Endothelial cell of umbilical vein (primary cell): ENCODE data around the gene MTF2. TPM values are rescaled to one million over a fixed set of nuclear protein-coding genes. Genes with fewer than 3 reads are reported as not detected.

Source experiments
- BruUV-seq: library from RNA; stranded (reverse); fragments of 400-500 nt; replicated peaks from 2 replicates; lab custom pipeline; 2021; lab: Mats Ljungman, UMichigan
- CTCF ChIA-PET: fragments of 300-600, 350-600 bp; sonication (Branson Sonifier 250); formaldehyde crosslinking; loops from one replicate; lab custom pipeline; 2021; ENCODE audit warnings: antibody characterized with exemption, inconsistent platforms; lab: Charles Lee
- POLR2A ChIA-PET: fragments of 300-600, 350-600 bp; sonication (Branson Sonifier 250); formaldehyde crosslinking; loops from one replicate; lab custom pipeline; 2021; ENCODE audit warnings: antibody characterized with exemption, inconsistent platforms; lab: Charles Lee
- DNase-seq: peaks from one replicate; pipeline ENCODE4 v3.0.0-alpha.2; 2011; ENCODE audit warnings: low read depth, low spot score
- FAIRE-seq: peaks from 2 replicates; lab custom pipeline; 2011; peaks lifted over from hg19 to GRCh38; lab: Jason Lieb, UNC
- H2AFZ ChIP-seq: 2 replicates; pipeline ENCODE4 v1.6.0; 2012; ENCODE audit warnings: low read depth, low read length, control low read depth, inconsistent platforms
- H3K27ac ChIP-seq: 2 replicates; pipeline ENCODE4 v1.5.1; 2011; ENCODE audit warnings: low read depth, mild to moderate bottlenecking, control low read depth, low read length, moderate library complexity; ENCODE audit not compliant: insufficient read depth
- H3K27me3 ChIP-seq, 2 experiments: 2 replicates each; pipeline versions ENCODE4 v1.6.0 to v1.6.1; 2011; ENCODE audit warnings: low read length in 2 of 2, mixed read lengths in 1 of 2; ENCODE audit not compliant: control insufficient read depth in 2 of 2, insufficient read depth in 2 of 2
- H3K36me3 ChIP-seq, 2 experiments: 2 replicates in 1 of 2; 3 replicates in 1 of 2; pipeline ENCODE4 v1.5.1; 2011; ENCODE audit warnings: low read length in 2 of 2, mild to moderate bottlenecking in 1 of 2, moderate library complexity in 1 of 2; ENCODE audit not compliant: control insufficient read depth in 2 of 2, insufficient read depth in 2 of 2; ENCODE audit errors: extremely low read depth in 1 of 2
- H3K4me1 ChIP-seq: 3 replicates; pipeline ENCODE4 v1.5.1; 2011; ENCODE audit warnings: mild to moderate bottlenecking, low read length; ENCODE audit not compliant: control insufficient read depth, insufficient read depth; ENCODE audit errors: extremely low read depth
- H3K4me2 ChIP-seq: 2 replicates; pipeline ENCODE4 v1.6.1; 2011; ENCODE audit warnings: low read length, control low read depth, mixed read lengths; ENCODE audit not compliant: insufficient read depth
- H3K4me3 ChIP-seq, 3 experiments: fragments of 200-600 bp in 1 of 3; sonication (generic), shearing (Covaris generic) in 1 of 3; replicated peaks in 1 of 3; 2 replicates each; pipeline ENCODE4 v1.5.1; 2011 to 2016; ENCODE audit warnings: control low read depth in 3 of 3, low read length in 3 of 3, mild to moderate bottlenecking in 2 of 3, inconsistent platforms in 1 of 3, low read depth in 1 of 3, moderate library complexity in 1 of 3; ENCODE audit not compliant: insufficient read depth in 1 of 3
- H3K79me2 ChIP-seq: 2 replicates; pipeline ENCODE4 v1.6.0; 2012; ENCODE audit warnings: low read length, inconsistent platforms; ENCODE audit not compliant: control insufficient read depth, insufficient read depth
- H3K9ac ChIP-seq: replicated peaks from 2 replicates; pipeline ENCODE3; 2011; ENCODE audit warnings: low read length, control low read depth; ENCODE audit not compliant: insufficient read depth; ENCODE audit errors: extremely low read depth
- H3K9me1 ChIP-seq: replicated peaks from 3 replicates; pipeline ENCODE4 v1.6.0; 2011; ENCODE audit warnings: mild to moderate bottlenecking, low read length; ENCODE audit not compliant: control insufficient read depth, insufficient read depth; ENCODE audit errors: extremely low read depth
- H3K9me3 ChIP-seq: replicated peaks from 2 replicates; pipeline ENCODE4 v1.5.1; 2012; ENCODE audit warnings: low read length, inconsistent platforms; ENCODE audit not compliant: control insufficient read depth, insufficient read depth
- H4K20me1 ChIP-seq: replicated peaks from 2 replicates; pipeline ENCODE3; 2011; ENCODE audit warnings: mild to moderate bottlenecking, low read length; ENCODE audit not compliant: control insufficient read depth, insufficient read depth; ENCODE audit errors: extremely low read depth
- FOS ChIP-seq: IDR thresholded peaks from 2 replicates; pipeline ENCODE4 v1.6.1; 2011; ENCODE audit warnings: mild to moderate bottlenecking, low read length, moderate library complexity, borderline replicate concordance; ENCODE audit not compliant: insufficient read depth
- GATA2 ChIP-seq: IDR thresholded peaks from 2 replicates; pipeline ENCODE4 v1.7.0; 2011; ENCODE audit warnings: low read depth, mild to moderate bottlenecking, moderate library complexity, mixed read lengths, low read length; ENCODE audit not compliant: insufficient read length, insufficient read depth
- JUN ChIP-seq: IDR thresholded peaks from 2 replicates; pipeline ENCODE4 v1.6.1; 2011; ENCODE audit warnings: borderline replicate concordance, low read depth; ENCODE audit not compliant: insufficient read length, insufficient read depth
- MYC ChIP-seq: IDR thresholded peaks from one replicate; pipeline ENCODE4 v1.6.1; 2011; ENCODE audit warnings: mild to moderate bottlenecking, low read depth, low read length
- POLR2A ChIP-seq: IDR thresholded peaks from 2 replicates; pipeline ENCODE4 v1.6.1; 2012; ENCODE audit warnings: low read depth, mild to moderate bottlenecking, control low read depth, low read length
- POLR2AphosphoS5 ChIP-seq: IDR thresholded peaks from 2 replicates; pipeline ENCODE4 v1.6.1; 2012; ENCODE audit warnings: low read depth, mild to moderate bottlenecking, control low read depth, low read length, moderate library complexity; ENCODE audit not compliant: insufficient read depth
- dilution Hi-C: fragments of 300-500 bp; cut with MboI; formaldehyde crosslinking; loops from one replicate; pipeline ENCODE4 v1.15.0; 2019; ENCODE audit warnings: low sequenced_read_pairs; ENCODE audit not compliant: extremely low pct_ligation_motif_present
- intact Hi-C: fragments of 100-400 bp; cut with micrococcal nuclease; formaldehyde crosslinking; loops from one replicate; pipeline ENCODE4 v1.10.0; 2022
- polyA plus RNA-seq, 4 experiments: library from polyadenylated mRNA; depleted of rRNA in 3 of 4; stranded (reverse) in 3 of 4; unstranded in 1 of 4; fragments of >200 nt; gene quantifications; 2 replicates each; pipeline versions ENCODE4 v1.2.1 to v1.2.3, GENCODE V29; 2011 to 2012; ENCODE audit warnings: missing spikeins in 1 of 4
- total RNA-seq: library from RNA; stranded (reverse); gene quantifications from 2 replicates; pipeline ENCODE4 v1.2.3, GENCODE V29; 2021
- TF ChIP-seq, protein P1 (sequence below), 2 donors: IDR thresholded peaks; 1 replicate in 1 of 2; 2 replicates in 1 of 2; pipeline ENCODE4 v1.5.1; 2011; ENCODE audit warnings: low read length in 2 of 2, mild to moderate bottlenecking in 2 of 2, moderate library complexity in 2 of 2, control low read depth in 1 of 2, inconsistent platforms in 1 of 2, low read depth in 1 of 2; ENCODE audit not compliant: insufficient read depth in 1 of 2; ENCODE audit errors: extremely low read depth in 1 of 2
- TF ChIP-seq, protein P2 (sequence below): IDR thresholded peaks from 2 replicates; pipeline ENCODE4 v1.6.1; 2011; ENCODE audit not compliant: insufficient read depth, insufficient read length

MTF2 gene
- total and polyA plus RNA-seq, 2 donors (not counting 3 experiments of a cell fraction or from before 2014, with no cell fraction given), result 20.1 to 40.5 TPM

DNA sequence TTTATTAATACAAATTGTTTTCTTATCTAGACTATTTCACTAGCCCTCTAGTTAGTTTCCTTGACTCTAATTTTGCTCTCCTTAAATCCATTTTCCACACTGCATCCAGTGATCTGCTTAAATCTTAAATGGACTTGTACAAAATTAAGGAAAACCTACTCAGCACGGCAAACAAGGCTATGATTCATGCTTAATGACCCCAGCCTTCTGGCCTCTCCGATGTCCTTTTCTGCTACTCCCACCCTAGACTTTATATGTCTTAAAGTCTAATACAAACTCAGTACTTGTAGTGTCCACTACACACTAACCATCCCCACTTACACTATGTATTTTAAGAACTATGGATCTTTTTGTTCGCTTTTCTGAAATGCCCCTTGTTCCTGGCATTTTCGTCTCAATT is 98.9 kb downstream of the MTF2 start:
- ChIA-PET POLR2A (no interaction called here), CTCF (interaction anchor here (2.0 kb wide), 1 partner anchor 98 kb away, joined by 8 read pairs; no protein-coding TSS in a partner anchor)
- intact Hi-C loops, result no loop called here
- peak overlapping the region; percentile 43 for H3K27ac ChIP-seq
- H3K27me3 ChIP-seq, result no peaks in the 10 kb centered on the region
- BruUV-seq, result no TSS peak
- DNase-seq (peak; percentile 58), FAIRE-seq (peak; percentile 70)
- peaks cover 16% of the 10 kb centered on the region for H3K4me1 ChIP-seq
- H3K9me1 ChIP-seq, result peaks cover 2% of the 10 kb centered on the region
- H2AFZ ChIP-seq, result no peak overlapping the region
- dilution Hi-C loops, result no loop called here
- H3K36me3 ChIP-seq, result peaks cover 0 to 2% of the 10 kb centered on the region in 2 experiments
- peak overlapping the region; percentile 88 for H3K9ac ChIP-seq
- no peaks in the 10 kb centered on the region for H3K9me3 ChIP-seq
- peak; percentile 41 for TF ChIP-seq FOS
- TF ChIP-seq, protein P1, sequence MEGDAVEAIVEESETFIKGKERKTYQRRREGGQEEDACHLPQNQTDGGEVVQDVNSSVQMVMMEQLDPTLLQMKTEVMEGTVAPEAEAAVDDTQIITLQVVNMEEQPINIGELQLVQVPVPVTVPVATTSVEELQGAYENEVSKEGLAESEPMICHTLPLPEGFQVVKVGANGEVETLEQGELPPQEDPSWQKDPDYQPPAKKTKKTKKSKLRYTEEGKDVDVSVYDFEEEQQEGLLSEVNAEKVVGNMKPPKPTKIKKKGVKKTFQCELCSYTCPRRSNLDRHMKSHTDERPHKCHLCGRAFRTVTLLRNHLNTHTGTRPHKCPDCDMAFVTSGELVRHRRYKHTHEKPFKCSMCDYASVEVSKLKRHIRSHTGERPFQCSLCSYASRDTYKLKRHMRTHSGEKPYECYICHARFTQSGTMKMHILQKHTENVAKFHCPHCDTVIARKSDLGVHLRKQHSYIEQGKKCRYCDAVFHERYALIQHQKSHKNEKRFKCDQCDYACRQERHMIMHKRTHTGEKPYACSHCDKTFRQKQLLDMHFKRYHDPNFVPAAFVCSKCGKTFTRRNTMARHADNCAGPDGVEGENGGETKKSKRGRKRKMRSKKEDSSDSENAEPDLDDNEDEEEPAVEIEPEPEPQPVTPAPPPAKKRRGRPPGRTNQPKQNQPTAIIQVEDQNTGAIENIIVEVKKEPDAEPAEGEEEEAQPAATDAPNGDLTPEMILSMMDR (IDR thresholded peaks at IDR 0.05; ENCODE audit: extremely low read depth in 1 of 2, insufficient read depth in 1 of 2, low read depth in 1 of 2, low read length in 2 of 2), result no peak
- peaks cover 78% of the 10 kb centered on the region for H3K79me2 ChIP-seq
- peak overlapping the region; percentile 80 for H3K4me2 ChIP-seq
- peak overlapping the region; percentile 32 to 83 (median 50) for H3K4me3 ChIP-seq
- H4K20me1 ChIP-seq, result peaks cover 3% of the 10 kb centered on the region

DNA sequence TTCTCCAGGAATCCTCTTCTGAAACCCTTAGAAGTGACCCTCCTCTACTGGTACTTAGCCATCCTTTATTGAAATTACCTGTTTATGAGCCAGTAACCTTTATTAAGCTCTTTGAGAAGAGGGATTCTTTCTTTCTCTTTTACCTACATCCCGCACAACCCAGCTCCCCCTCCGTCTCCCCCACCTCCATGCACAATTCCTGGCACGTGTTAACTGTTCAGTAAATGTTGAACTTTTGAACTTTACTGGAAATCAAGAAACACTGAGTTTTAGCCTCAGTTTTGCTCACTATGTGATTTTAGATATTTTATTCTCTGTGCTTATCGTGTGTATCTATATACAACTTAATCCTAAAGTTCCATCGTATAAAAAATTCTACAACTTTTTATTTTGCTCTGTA is 99.3 kb downstream of the MTF2 start:
- Histone ChIP-seq H4K20me1 (peaks cover 3% of the 10 kb centered on the region), H3K27me3 (no peaks in the 10 kb centered on the region), H3K4me1 (peaks cover 16% of the 10 kb centered on the region), H3K9me1 (peaks cover 1% of the 10 kb centered on the region), H3K9me3 (no peaks in the 10 kb centered on the region), H3K79me2 (peaks cover 74% of the 10 kb centered on the region), H3K4me3 (peak overlapping the region; percentile 50 to 85 (median 83)), H3K27ac (peak overlapping the region; percentile 43), H3K4me2 (peak overlapping the region; percentile 80), H3K36me3 (peaks cover 0 to 2% of the 10 kb centered on the region in 2 experiments), H2AFZ (no peak overlapping the region), H3K9ac (peak overlapping the region; percentile 88)
- ChIA-PET POLR2A (no interaction called here), CTCF (interaction anchor here (0.7 to 2.0 kb wide), 2 partner anchors 98 to 100 kb away, joined by 5 to 8 read pairs; partner anchors contain the start of gene MTF2)
- intact Hi-C loops (no loop called here), dilution Hi-C loops (no loop called here)
- no TSS peak for BruUV-seq
- FAIRE-seq, result no peak
- peak; percentile 37 for DNase-seq
- TF ChIP-seq POLR2A (no peak), FOS (no peak), GATA2 (no peak), POLR2AphosphoS5 (no peak), MYC (no peak), JUN (no peak)
- TF ChIP-seq, protein P1 (IDR thresholded peaks at IDR 0.05; ENCODE audit: extremely low read depth in 1 of 2, insufficient read depth in 1 of 2, low read depth in 1 of 2, low read length in 2 of 2), result no peak
- TF ChIP-seq, protein P2, sequence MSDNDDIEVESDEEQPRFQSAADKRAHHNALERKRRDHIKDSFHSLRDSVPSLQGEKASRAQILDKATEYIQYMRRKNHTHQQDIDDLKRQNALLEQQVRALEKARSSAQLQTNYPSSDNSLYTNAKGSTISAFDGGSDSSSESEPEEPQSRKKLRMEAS, result no peak
